Glomerular endothelial cell (primary cell): ENCODE results near the gene PRPH2. TPM values are rescaled to one million over a fixed set of nuclear protein-coding genes. Genes with fewer than 3 reads are reported as not detected.
"Not testable (repeated sequence)": the region's sequence is repeated elsewhere in the genome, so short reads cannot be mapped to it uniquely, and the experiment has no call there.

Experiments used
- DNase-seq: peaks from one replicate; pipeline ENCODE4 v3.0.0-alpha.2; 2011; ENCODE audit warnings: low read depth, low spot score; ENCODE audit errors: extremely low read depth
- total RNA-seq: library from RNA; depleted of rRNA; stranded (reverse); fragments of >200 nt; gene quantifications from 2 replicates; pipeline ENCODE4 v1.2.3, GENCODE V29; 2015

PRPH2 gene
- total RNA-seq, 1 donor from 2014 or later: 0.29 TPM

DNA sequence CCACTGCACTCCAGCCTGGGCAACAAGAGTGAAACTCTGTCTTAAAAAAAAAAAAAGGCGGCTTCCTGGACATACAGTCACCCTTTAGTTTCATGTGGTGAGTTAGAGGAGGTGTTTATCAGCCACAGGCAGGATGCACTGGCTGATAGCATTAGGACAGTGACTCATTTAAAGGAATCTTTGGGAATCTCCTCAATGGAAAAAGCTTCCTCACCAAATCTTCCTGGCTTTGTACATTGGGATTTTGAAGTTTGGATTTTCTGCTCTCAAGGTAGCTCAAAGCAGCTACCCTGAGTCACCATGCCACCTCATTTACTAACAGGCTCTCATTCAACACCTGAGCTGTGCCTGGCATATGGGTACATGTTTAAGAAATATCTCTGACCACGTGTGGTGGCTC is 20.2 kb downstream of the PRPH2 start:
- no peak for DNase-seq

DNA sequence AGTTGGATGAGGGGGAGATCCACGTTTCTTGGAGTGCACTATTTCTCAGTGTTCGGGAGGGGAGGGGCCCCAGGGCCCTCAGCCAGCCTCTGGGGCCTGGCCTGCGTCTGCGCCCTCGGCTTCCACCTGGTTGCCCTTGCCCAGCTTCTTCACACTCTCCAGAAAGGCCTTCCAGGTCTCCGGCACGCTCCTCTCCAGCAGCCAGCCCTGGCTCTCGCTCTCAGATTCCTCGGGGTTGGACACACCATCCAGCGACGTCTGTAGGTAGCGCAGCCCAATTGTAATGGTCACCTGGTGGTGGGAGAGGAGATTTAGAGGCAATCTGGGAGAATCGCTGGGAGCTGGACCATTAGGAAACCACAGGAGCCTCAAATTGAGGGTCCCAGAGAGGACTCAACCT is 24.2 kb downstream of the PRPH2 start:
- DNase-seq: no peak

DNA sequence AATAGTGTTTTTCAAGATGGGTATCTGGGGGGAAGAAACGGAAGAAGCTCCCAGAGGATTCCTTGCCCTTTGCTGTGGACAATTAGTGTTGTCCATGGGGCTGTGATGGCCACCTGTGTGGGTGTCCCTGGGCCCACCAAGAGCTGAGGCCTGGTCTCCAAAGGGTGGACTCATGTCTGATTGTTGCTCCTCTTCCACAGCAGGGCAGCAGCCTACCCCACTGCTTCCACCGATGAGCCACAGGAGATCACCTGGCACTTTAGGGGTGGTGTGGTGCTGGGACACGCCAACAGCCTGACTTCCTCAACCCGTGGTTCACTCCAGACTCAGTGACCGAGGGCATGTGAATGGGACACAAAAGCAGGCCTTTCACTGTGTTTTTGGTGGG is 25.1 kb downstream of the PRPH2 start:
- DNase-seq: no peak

DNA sequence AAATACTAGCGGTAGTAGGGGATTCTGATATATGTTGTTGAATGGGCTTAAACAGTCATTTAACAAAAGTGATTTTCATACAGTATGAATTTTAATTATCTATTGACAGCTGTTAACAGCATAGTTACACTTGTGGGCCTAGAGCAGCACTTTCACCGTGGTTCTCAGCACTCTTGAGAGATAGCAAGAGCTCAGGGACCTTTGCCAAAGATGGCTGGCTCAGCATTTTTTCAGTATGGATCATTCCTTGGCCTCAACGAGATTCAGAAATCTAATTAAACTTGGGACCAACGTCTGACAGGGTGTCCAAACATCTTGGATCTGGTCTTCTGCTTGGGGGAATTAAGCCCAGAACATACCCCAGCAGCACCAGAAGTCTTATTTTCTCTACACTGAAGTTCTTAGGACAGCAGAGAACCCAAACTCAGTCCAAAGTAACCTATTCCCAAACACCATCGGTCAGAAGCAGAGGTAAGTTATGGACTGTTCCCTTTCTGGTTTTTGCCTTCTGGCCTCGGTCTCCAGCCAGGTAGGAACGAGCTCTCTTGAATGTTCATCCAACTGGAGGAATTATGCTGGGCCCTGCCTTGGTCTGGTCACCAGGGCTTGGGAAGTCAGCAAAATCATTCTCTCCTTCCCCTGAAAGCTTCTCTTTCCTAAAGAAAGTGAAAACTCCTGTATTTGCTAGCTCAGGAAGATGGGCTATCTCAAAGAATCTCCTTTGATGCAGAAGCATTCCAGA is 25.7 kb downstream of the PRPH2 start:
- no peak for DNase-seq

DNA sequence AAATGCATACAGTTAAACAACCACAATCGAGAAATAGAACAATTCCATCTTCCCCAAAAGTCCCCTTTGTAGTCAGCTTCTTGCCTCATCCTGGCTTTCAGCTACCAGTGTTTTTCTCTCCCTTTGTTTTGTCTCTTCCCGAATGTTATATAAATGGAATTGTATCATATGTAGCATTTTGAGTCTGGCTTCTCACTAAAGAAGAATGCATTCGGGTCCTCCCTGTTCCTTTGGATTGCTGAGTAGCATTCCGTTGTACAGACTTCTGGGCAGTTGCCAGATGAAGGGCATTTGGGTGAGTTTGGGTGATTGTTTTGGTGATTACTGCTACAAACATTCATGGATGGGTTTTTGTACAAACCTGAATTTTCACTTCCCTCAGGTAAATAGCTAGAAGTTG is 27.8 kb downstream of the PRPH2 start:
- no peak for DNase-seq

DNA sequence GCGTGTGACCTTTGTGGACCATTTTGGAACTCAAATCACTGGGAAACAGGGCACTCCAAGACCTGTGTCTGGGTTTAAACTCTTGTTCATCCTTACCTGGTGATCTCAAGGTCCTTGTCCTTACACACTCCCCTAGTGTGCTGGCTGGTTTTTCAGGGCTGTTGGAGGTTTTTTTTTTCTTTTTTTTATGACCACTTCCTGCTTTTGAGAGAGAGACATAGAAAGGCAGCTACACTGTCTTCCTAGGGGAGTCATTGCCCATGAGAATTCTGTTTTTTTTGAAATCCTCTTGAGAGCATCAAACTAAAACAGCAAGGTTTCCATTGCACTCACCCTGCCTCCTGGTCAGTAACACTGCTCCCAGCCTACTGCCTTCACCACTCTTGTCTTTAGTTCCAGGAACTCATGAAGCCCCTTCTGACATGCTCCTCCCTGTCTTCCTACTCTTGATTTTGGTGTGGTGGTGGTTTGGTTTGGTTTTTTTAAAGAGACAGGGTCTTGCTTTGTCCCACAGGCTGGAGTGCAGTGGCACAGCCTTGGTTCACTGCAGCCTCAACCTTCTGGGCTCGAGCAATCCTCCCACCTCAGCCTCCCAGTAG is 28.6 kb downstream of the PRPH2 start:
- DNase-seq: no peak

DNA sequence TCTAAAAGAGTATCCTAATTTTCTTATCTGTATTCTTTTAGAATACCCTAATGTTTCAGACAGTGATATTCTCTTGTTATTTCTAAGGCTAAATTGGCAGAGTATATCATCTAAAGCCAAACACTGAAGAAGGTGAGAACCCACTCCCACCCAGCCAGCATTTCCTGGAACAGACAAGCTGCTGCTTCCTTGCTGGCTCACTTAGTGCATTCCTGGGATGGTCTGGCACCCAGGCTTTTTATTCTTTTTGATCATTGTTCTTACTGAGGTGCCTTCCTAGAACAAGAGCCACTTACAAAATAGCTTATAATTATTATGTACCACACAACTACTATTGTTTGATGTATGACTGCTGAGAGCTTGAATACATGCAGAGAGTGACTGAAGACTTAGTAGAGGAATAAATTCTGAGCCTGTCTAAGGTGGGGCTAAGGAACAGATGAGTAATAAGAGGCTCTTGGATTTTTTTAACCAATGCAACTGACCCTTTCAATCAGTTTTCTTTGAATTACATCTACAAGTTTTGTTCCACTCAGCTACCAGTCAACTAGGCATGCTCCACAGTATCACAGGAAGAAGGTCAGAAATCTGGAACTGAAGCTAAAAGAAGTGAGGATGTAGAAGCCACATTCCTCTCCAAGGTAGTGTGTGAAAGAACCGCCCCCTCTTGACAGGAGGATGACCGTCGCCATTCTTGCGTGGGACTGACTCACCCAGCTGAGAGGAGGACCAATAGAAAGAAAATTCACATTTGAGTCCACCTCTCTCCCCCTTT is 30.1 kb downstream of the PRPH2 start:
- DNase-seq: peak; percentile 20

DNA sequence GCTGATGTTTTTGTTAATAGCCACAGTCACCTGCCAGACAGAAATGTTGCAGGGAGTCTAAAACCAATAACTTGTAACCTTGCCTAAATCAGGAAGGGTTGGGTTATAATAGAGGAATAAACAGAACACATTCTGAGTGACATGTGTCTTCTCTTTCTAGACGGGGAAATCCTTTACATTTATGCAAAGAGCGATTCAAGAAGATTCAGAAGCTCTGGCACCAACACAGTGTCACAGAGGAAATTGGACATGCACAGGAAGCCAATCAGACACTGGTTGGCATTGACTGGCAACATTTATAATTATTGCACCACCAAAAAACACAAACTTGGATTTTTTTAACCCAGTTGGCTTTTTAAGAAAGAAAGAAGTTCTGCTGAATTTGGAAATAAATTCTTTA is 31.5 kb downstream of the PRPH2 start:
- no peak for DNase-seq

DNA sequence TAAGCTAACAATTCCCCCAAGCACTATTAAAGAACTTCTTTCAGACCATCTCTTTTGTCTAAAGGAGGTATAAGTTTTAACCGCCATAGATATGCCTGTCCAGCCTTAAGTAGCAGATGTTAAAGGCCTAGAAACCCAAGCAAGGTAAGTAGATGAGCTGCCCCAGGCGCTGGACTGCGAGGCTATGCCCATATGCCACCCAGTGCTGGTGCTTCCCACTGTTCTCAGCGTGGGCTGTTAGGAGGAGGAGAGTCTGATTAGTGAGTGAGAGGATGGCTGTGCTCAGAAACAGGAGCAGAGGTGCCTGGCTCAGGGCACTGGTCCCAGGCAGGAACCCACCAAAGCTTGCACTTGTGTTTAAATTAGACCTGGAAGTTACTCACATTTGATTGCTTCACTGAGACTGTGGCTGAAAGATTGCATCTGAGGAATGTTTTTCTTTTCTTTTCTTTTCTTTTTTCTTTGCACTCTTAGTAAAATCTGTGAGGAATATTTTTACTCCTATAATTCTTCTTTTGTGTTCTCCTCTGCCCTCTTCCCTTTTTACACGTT is 32.2 kb downstream of the PRPH2 start:
- DNase-seq: no peak

DNA sequence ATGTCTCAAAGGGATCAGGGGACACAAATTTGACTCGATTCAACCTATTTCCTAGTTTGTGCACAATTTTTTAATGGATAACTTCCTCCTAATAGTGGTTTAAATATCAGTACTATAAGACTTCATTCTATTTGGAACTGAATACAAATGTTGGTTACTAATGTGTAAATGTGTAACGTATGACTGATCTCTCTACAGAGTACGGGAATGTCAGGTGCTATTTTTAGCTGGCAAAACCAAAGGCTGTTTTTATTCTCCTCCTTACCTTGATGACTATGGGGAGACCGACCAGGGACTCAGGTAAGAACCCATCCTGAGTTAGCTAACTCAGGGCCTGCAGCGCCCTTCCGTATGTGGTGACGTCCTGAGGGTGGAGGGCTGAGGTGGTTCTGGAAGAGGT is 33.0 kb downstream of the PRPH2 start:
- DNase-seq: no peak

DNA sequence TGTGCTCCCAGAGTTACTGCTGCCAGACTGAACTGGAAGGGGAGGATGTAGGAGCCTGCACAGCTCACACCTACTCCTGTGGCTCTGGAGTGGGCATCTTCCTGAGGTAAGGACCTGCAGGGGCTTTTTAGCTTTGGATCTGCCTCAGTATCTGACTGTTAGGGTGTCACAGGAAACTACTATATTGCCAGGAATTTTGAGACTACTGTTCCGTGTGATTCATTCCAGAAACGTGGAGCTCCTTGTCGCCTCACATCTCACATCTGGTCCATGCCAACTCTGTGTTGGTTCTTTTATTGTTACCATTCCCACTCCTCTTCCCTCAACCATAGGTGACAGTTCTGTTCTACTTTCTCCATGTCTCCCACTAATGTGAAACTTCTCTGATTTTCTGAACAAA is 34.1 kb downstream of the PRPH2 start:
- no peak for DNase-seq

DNA sequence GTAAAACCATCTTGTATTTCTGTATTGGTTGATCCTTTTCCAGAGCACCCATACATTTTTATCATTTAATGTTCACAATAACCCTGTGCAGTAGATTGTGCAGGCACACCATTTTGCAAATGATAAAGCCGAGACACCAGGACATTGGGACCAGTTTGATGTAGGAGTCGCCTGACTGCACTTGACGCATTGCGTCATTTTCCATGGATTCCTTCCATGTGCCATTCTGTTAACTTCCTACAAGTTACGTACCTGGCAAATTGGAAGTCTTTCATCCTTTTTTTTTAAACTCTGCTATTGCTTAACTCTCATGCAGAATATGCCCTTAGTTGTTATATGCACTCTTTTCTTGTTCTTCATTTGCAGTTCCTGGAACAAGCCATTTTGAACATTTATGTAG is 43.0 kb downstream of the PRPH2 start:
- no peak for DNase-seq

DNA sequence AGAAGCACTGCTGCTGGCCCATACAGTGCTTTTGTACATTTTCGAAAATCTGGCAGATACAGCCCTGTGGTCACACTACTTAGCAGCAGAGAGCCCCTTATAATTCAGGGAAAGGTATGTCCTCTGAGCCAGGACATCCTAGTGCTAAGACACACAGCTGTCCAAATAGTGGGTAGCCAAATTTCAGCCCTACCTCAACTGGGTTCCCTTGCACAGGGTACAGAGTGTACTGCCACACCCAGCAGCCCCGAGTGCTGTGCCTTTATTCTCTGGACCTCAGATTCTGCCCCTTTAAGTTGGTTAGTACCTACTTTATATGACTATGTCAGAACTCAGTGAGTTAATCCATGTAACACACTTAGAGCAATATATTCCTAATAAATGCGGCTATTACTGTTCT is 47.6 kb downstream of the PRPH2 start:
- DNase-seq: no peak

DNA sequence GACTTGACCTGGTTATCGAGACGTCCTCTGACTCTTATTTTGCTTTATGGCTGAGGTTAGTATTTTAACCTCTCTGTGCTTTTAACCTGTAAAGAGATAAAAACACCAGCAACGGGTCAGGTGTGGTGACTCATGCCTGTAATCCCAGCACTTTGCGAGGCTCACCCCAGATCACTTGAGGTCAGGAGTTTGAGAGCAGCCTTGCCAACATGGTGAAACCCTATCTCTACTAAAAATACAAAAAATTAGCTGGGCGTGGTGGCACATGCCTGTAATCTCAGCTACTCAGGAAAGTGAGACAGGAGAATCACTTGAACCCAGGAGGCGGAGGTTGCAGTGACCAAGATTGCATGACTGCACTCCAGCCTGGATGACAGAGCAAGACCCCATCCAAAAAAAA is 48.0 kb downstream of the PRPH2 start:
- DNase-seq: not testable (repeated sequence)

DNA sequence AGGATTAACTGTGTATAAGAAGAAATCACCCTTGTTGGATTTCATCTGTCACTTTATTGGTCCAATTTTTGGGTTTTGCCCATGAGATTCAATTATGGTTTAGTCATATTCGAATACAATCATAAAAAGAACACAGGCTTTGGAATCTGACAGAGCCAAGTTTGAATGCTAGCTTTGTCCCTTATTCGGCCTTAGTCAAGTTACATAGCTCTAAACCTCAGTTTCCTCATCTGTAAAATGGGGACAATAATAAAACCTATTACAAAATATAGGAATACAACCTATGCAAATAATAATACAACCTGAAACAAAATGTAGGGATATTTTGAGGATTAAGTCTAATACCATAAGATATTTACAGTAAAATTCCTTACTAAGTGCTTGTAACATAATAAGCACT is 57.7 kb downstream of the PRPH2 start:
- DNase-seq: no peak

DNA sequence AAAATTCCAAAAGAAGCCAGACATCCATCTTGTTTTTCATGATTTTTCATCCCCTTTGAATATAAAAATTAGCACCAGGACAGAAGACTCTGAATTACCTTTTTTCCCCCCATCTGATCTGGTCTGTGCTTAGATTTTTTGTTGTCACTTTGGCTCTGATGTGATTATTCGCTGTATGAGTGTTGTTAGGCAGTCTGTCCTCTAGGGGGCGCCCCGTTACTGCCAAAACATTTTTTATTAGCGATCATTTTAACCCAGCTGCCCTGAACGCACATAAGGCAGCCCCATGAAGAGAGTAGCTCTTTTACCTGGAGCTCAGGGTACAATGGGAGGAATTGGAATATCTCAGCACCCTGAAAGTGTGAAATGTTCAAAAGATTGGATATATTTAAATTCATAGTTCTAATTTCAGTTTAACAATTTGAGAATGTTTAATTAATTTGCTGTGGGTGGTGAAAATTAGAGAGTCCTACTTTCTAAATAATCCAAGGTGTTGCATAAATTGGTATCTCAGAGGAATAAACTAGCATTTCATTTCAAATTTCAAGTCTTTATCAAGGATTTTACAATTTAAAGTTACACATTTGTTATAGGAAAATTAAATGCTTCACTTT is 60.8 kb downstream of the PRPH2 start:
- DNase-seq: peak; percentile 37

DNA sequence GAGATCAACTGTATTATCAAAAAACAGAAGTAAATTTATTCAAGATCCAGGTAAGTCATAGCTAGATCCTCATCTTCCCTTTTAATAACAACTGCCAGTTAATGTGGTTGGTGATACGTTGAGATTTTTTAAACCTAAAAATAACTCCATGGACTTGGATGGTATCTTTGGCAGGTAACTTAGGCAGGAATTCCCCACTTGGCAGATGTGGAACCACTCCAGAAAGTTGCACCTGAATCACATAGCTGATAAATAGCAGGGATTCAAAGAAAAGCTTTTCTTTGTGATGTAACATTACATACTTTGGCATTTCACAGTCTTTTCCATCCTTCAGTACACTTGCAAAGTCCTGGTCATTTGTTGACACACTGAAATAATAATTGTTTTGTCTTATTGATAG is 62.6 kb downstream of the PRPH2 start:
- DNase-seq: no peak

DNA sequence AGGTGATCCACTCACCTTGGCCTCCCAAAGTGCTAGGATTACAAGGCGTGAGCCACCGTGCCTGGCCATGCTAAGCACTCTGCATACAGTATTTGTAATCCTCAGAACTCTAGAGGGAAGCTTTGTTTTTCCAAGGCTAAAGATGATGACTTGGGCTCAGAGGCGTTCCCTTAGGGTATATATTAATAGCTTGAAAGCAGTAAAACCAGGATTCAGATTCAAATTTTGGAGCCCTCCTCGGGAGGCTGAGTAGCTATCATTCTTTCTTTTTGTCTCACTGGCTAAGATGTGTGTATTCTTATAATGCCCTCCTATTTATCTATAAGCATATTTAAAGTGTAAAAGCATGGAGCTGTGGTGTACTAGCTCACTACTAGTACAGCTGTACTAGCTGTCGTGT is 68.5 kb downstream of the PRPH2 start:
- no peak for DNase-seq

DNA sequence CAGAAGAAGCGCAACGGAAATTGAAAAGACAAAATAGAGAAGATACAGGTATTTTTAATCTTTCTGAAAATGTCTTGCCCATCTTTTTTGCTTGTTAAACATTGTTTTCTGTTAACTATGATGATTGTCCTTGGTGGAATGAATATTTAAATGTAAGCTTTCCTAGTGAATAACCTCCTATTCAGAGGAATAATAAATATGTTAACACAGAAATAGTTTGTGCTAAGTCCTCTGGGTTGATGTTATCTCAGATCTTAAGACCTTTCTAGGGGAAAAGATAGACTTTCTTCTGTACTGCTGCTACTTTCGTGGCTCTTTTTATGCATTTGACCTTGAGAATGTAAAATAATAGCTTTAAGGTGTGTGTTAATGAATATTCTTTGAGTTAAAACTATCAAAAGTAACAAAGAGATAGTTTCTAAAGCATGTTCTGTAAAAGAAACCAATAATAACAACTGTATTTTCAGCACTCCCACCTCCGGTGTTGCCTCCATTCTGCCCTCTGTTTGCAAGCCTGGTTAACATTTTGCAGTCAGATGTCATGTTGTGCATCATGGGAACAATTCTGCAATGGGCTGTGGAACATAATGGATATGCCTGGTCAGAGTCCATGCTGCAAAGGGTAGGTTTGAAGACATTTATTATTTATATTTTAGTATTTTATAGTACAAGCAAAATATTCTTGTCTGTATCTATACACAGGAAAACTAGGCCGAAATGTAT is 70.2 kb downstream of the PRPH2 start:
- no peak for DNase-seq
